GM18505 (cell line): ENCODE data around the gene IFT52.
A peak's percentile ranks its signal among the peaks of the same experiment; 100 is the strongest.
"Not testable (repeated sequence)": the region's sequence is repeated elsewhere in the genome, so short reads cannot be mapped to it uniquely, and the experiment has no call there.

Experiments
- ATAC-seq: cut with Tn5 transposase; IDR thresholded peaks from one replicate; pipeline ENCODE4 v1.9.1; 2021; ENCODE audit not compliant: unreplicated experiment
- POLR2A ChIP-seq: IDR thresholded peaks from 4 replicates; pipeline ENCODE4 v1.6.1; 2011; ENCODE audit warnings: borderline replicate concordance; ENCODE audit not compliant: insufficient read depth, insufficient read length; ENCODE audit errors: extremely low read depth

The IFT52 gene

GRCh38 chr20:43642548-43642947, 51.8 kb downstream of the IFT52 start:
- TF ChIP-seq POLR2A = no peak
- ATAC-seq = no peak

GRCh38 chr20:43650997-43651525, 60.3 kb downstream of the IFT52 start:
- no peak for ATAC-seq
- no peak for TF ChIP-seq POLR2A

- ATAC-seq = not testable (repeated sequence)
Measured at GRCh38 chr20:43651650-43652184, 61.0 kb downstream of the IFT52 start.

- ATAC-seq = no peak
- TF ChIP-seq POLR2A = no peak
Measured at GRCh38 chr20:43653966-43654365, 63.2 kb downstream of the IFT52 start.

- ATAC-seq = not testable (repeated sequence)
Measured at GRCh38 chr20:43655176-43655575, 64.4 kb downstream of the IFT52 start.

GRCh38 chr20:43655937-43656336, 65.2 kb downstream of the IFT52 start:
- no peak for TF ChIP-seq POLR2A
- ATAC-seq = no peak

- TF ChIP-seq POLR2A = no peak
- no peak for ATAC-seq
Measured at GRCh38 chr20:43658069-43658722, 67.5 kb downstream of the IFT52 start.

- TF ChIP-seq POLR2A = no peak
- ATAC-seq = no peak
Measured at GRCh38 chr20:43658723-43659419, 68.1 kb downstream of the IFT52 start.

GRCh38 chr20:43662943-43663655, 72.4 kb downstream of the IFT52 start:
- no peak for ATAC-seq
- TF ChIP-seq POLR2A = no peak

GRCh38 chr20:43665466-43666176, 74.9 kb downstream of the IFT52 start:
- TF ChIP-seq POLR2A = no peak
- ATAC-seq = no peak

GRCh38 chr20:43666376-43667328, 75.9 kb downstream of the IFT52 start, which contains the start of gene MYBL2:
MYBL2 (plus strand) TSS chr20:43667114; CDS start chr20:43667284, 170 bp downstream.
- peak; percentile 73 for ATAC-seq
- peak; percentile 84 for TF ChIP-seq POLR2A
